Sigmoid colon (tissue), 4 donors: ENCODE results near the gene WBP1L.

ENCODE experiments used
- CTCF ChIP-seq, 4 experiments: fragments of 450-650 bp in 3 of 4; fragments of 200-600 bp in 1 of 4; IDR thresholded peaks; one replicate each; pipeline ENCODE4 v1.5.1; 2016 to 2019; ENCODE audit warnings: antibody characterized with exemption in 4 of 4, mild to moderate bottlenecking in 3 of 4, moderate library complexity in 2 of 4
- EP300 ChIP-seq, 4 donors: sonication (generic); formaldehyde crosslinking; IDR thresholded peaks; one replicate each; pipeline ENCODE4 v1.6.1; 2017; ENCODE audit warnings: antibody characterized with exemption in 4 of 4
- POLR2A ChIP-seq, 2 donors: fragments of 450-650 bp; IDR thresholded peaks; one replicate each; pipeline ENCODE4 v1.6.1; 2016; ENCODE audit warnings: antibody characterized with exemption in 2 of 2, mild to moderate bottlenecking in 2 of 2, moderate library complexity in 2 of 2

GRCh38 chr10:102812231-102812876 is 68.6 kb downstream of the WBP1L start:
- no peak for TF ChIP-seq POLR2A (IDR thresholded peaks at IDR 0.05)
- TF ChIP-seq CTCF (IDR thresholded peaks at IDR 0.05): no peak
- no peak for TF ChIP-seq EP300 (IDR thresholded peaks at IDR 0.05)
